ENCODE data around the gene CHCHD6.

- TF ChIP-seq CTCF (IDR thresholded peaks at IDR 0.05) (no peak), POLR2A (IDR thresholded peaks at IDR 0.05) (no peak)
Measured at GRCh38 chr3:127008236-127008635, 304.2 kb downstream of the CHCHD6 start.
